Gastroesophageal sphincter (tissue), 4 donors: ENCODE results near the gene SLC34A2. TPM values are rescaled to one million over a fixed set of nuclear protein-coding genes. Genes with fewer than 3 reads are reported as not detected.

ENCODE experiments used
- ATAC-seq: fragments of 150-250 bp; one replicate; pipeline ENCODE4 v1.9.1; 2016; ENCODE audit warnings: mild to moderate bottlenecking, moderate library complexity
- H3K27ac ChIP-seq, 4 donors: fragments of 200-600 bp; sonication (generic) in 3 of 4; 1 replicate in 3 of 4; 2 replicates in 1 of 4; pipeline ENCODE4 v1.5.1; 2016 to 2019
- H3K27me3 ChIP-seq: fragments of 200-600 bp; sonication (generic); one replicate; pipeline ENCODE4 v1.5.1; 2019
- H3K36me3 ChIP-seq, 2 donors: fragments of 200-600 bp; sonication (generic); one replicate each; pipeline ENCODE4 v1.5.1; 2019; ENCODE audit warnings: control low read depth in 1 of 2
- H3K4me1 ChIP-seq, 3 donors: fragments of 200-600 bp; sonication (generic); 1 replicate in 2 of 3; 2 replicates in 1 of 3; pipeline ENCODE4 v1.5.1; 2016 to 2019; ENCODE audit warnings: control low read depth in 2 of 3
- H3K4me3 ChIP-seq, 2 donors: fragments of 200-600 bp; sonication (generic); one replicate each; pipeline ENCODE4 v1.5.1; 2019; ENCODE audit warnings: mild to moderate bottlenecking in 1 of 2, moderate library complexity in 1 of 2
- H3K9me3 ChIP-seq, 3 donors: fragments of 200-600 bp; sonication (generic); one replicate each; pipeline ENCODE4 v1.5.1; 2017 to 2019; ENCODE audit warnings: control low read depth in 2 of 3
- CTCF ChIP-seq, 4 experiments: fragments of 200-600 bp in 2 of 4; fragments of 450-650 bp in 2 of 4; sonication (generic) in 1 of 4; IDR thresholded peaks; one replicate each; pipeline ENCODE4 v1.5.1; 2017 to 2019; ENCODE audit warnings: antibody characterized with exemption in 4 of 4, mild to moderate bottlenecking in 2 of 4, moderate library complexity in 2 of 4
- EP300 ChIP-seq: sonication (generic); formaldehyde crosslinking; IDR thresholded peaks from one replicate; pipeline ENCODE4 v1.6.1; 2017; ENCODE audit warnings: antibody characterized with exemption, mild to moderate bottlenecking
- POLR2A ChIP-seq, 2 donors: fragments of 450-650 bp; IDR thresholded peaks; one replicate each; pipeline ENCODE4 v1.6.1; 2017; ENCODE audit warnings: antibody characterized with exemption in 2 of 2, mild to moderate bottlenecking in 2 of 2, moderate library complexity in 1 of 2
- POLR2AphosphoS5 ChIP-seq: sonication (generic); formaldehyde crosslinking; IDR thresholded peaks from one replicate; pipeline ENCODE4 v1.6.1; 2017; ENCODE audit warnings: antibody characterized with exemption
- WGBS, 2 donors: methylation state at CpG; one replicate each; pipeline ENCODE4 v1.1.5; 2018; ENCODE audit warnings: low coverage in 1 of 2; 5-methylcytosine and 5-hydroxymethylcytosine counted together
- total RNA-seq, 4 donors: library from RNA; depleted of rRNA; stranded (reverse); fragments of >200 nt; gene quantifications; one replicate each; pipeline ENCODE4 v1.1.0, GENCODE V29; 2016

Gene SLC34A2
- total RNA-seq, 4 donors from 2014 or later = 7.8 TPM; not detected in 3

GRCh38 chr4:25700661-25701060 is 45.0 kb downstream of the SLC34A2 start:
- WGBS, 2 donors = 89 to 90% methylated on average over 2 to 4 of the region's 4 CpGs
- Histone ChIP-seq H3K4me3 (no peak overlapping the region), H3K4me1 (no peaks in the 10 kb centered on the region), H3K9me3 (no peaks in the 10 kb centered on the region), H3K36me3 (no peaks in the 10 kb centered on the region), H3K27ac (no peak overlapping the region), H3K27me3 (no peaks in the 10 kb centered on the region)
- ATAC-seq = no peak
- TF ChIP-seq CTCF (IDR thresholded peaks at IDR 0.05) (no peak), EP300 (no peak), POLR2A (IDR thresholded peaks at IDR 0.05) (no peak), POLR2AphosphoS5 (no peak)

GRCh38 chr4:25702848-25703247 is 47.2 kb downstream of the SLC34A2 start:
- H3K36me3 ChIP-seq = no peaks in the 10 kb centered on the region
- no peak overlapping the region for H3K4me3 ChIP-seq
- 35 to 75% methylated on average over 1 to 4 of the region's 5 CpGs for WGBS, 2 donors
- H3K4me1 ChIP-seq = no peaks in the 10 kb centered on the region
- ATAC-seq = no peak
- no peaks in the 10 kb centered on the region for H3K27me3 ChIP-seq
- TF ChIP-seq POLR2AphosphoS5 (no peak), POLR2A (IDR thresholded peaks at IDR 0.05) (no peak), EP300 (no peak), CTCF (IDR thresholded peaks at IDR 0.05) (no peak)
- no peaks in the 10 kb centered on the region for H3K9me3 ChIP-seq
- no peak overlapping the region for H3K27ac ChIP-seq

- TF ChIP-seq EP300 = no peak
- no peak for TF ChIP-seq POLR2A (IDR thresholded peaks at IDR 0.05)
- TF ChIP-seq CTCF (IDR thresholded peaks at IDR 0.05) = no peak
- no peak for TF ChIP-seq POLR2AphosphoS5
- Histone ChIP-seq H3K27me3 (no peaks in the 10 kb centered on the region), H3K36me3 (no peaks in the 10 kb centered on the region), H3K27ac (no peak overlapping the region), H3K4me3 (no peak overlapping the region), H3K9me3 (no peaks in the 10 kb centered on the region), H3K4me1 (no peaks in the 10 kb centered on the region)
- ATAC-seq = no peak
- WGBS, 2 donors = 77 to 81% methylated on average over 3 of the region's 3 CpGs
Observed at GRCh38 chr4:25703731-25704388, 48.2 kb downstream of the SLC34A2 start.

- H3K36me3 ChIP-seq = no peaks in the 10 kb centered on the region
- peaks cover 0 to 6% (median 0%) of the 10 kb centered on the region in 3 donors for H3K9me3 ChIP-seq
- no peak for ATAC-seq
- H3K27me3 ChIP-seq = no peaks in the 10 kb centered on the region
- H3K4me3 ChIP-seq = no peak overlapping the region
- no peak for TF ChIP-seq POLR2A (IDR thresholded peaks at IDR 0.05)
- no peak for TF ChIP-seq POLR2AphosphoS5
- TF ChIP-seq EP300 = no peak
- no peak for TF ChIP-seq CTCF (IDR thresholded peaks at IDR 0.05)
- H3K4me1 ChIP-seq = no peaks in the 10 kb centered on the region
- WGBS, 2 donors = 64 to 68% methylated on average over 2 of the region's 2 CpGs
- H3K27ac ChIP-seq = no peak overlapping the region
Observed at GRCh38 chr4:25704516-25704915, 48.9 kb downstream of the SLC34A2 start.

GRCh38 chr4:25710637-25711036 is 55.0 kb downstream of the SLC34A2 start:
- H3K4me1 ChIP-seq = no peaks in the 10 kb centered on the region
- no peaks in the 10 kb centered on the region for H3K27me3 ChIP-seq

More at GRCh38 chr4:25710637-25711036, 55.0 kb downstream of the SLC34A2 start:
- no peak for TF ChIP-seq POLR2A (IDR thresholded peaks at IDR 0.05)
- no peak for TF ChIP-seq POLR2AphosphoS5
- TF ChIP-seq EP300 = no peak
- TF ChIP-seq CTCF (IDR thresholded peaks at IDR 0.05) = no peak
- 52% methylated on average over 3 of the region's 3 CpGs; no CpG with 5 or more reads in 1 of the 2 donors for WGBS, 2 donors
- ATAC-seq = no peak
- Histone ChIP-seq H3K27ac (no peak overlapping the region), H3K36me3 (no peaks in the 10 kb centered on the region), H3K9me3 (peaks cover 0 to 8% (median 0%) of the 10 kb centered on the region in 3 donors), H3K4me3 (no peak overlapping the region)
